ENCODE measurements around the gene TRNAU1AP. TPM values are rescaled to one million over a fixed set of nuclear protein-coding genes. Genes with fewer than 3 reads are reported as not detected.
"Not testable (repeated sequence)": the region's sequence is repeated elsewhere in the genome, so short reads cannot be mapped to it uniquely, and the experiment has no call there.

Gene TRNAU1AP
- polyA plus RNA-seq, 1 donor = 20.3 TPM

GRCh38 chr1:28510273-28510969 lies 42.5 kb upstream of the TRNAU1AP start:
- Histone ChIP-seq H3K36me3 (ENCODE audit: control insufficient read depth, insufficient read depth, low read length) (peaks cover 52% of the 10 kb centered on the region), H3K4me1 (ENCODE audit: control insufficient read depth, insufficient read depth, low read length) (peaks cover 22% of the 10 kb centered on the region), H3K4me3 (ENCODE audit: low read length) (no peak overlapping the region), H3K27me3 (ENCODE audit: control insufficient read depth, insufficient read depth, low read length) (no peaks in the 10 kb centered on the region), H3K9me3 (ENCODE audit: control insufficient read depth, low read depth, low read length) (no peaks in the 10 kb centered on the region), H3K27ac (ENCODE audit: low read length) (peak overlapping the region; percentile 80)
- no CpG with 5 or more reads among the region's 8 CpGs for WGBS (ENCODE audit: insufficient coverage, low lambda C conversion rate)
- no peak for DNase-seq

DNA sequence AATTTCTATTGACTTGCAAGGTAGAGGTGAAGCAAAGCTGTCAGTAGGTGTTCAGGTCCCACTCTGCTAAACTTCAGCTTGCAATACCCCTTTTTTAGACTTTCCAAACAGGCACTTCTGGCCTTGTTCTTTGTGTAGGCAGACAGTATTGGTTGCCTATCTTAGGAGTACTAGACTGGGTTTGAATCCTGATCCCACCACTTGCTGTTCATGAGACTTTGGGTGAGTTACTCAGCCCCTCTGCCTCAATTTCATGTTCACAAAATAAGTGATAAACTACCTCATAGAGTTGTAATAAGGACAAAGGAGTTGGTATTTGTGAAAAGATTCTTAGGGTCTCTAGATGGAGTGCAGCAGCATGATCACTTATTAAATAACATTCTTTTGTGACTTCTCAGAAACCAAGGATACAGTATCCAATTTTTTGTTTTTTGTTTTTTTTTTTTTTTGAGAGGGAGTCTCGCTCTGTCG lies 41.9 kb upstream of the TRNAU1AP start:
- no peaks in the 10 kb centered on the region for H3K9me3 ChIP-seq (ENCODE audit: control insufficient read depth, low read depth, low read length)
- no peaks in the 10 kb centered on the region for H3K27me3 ChIP-seq (ENCODE audit: control insufficient read depth, insufficient read depth, low read length)
- DNase-seq = no peak
- peaks cover 52% of the 10 kb centered on the region for H3K36me3 ChIP-seq (ENCODE audit: control insufficient read depth, insufficient read depth, low read length)
- no peak overlapping the region for H3K4me3 ChIP-seq (ENCODE audit: low read length)
- no peak overlapping the region for H3K27ac ChIP-seq (ENCODE audit: low read length)
- WGBS (ENCODE audit: insufficient coverage, low lambda C conversion rate) = no CpG with 5 or more reads among the region's 2 CpGs
- peaks cover 22% of the 10 kb centered on the region for H3K4me1 ChIP-seq (ENCODE audit: control insufficient read depth, insufficient read depth, low read length)

GRCh38 chr1:28512058-28512611 lies 40.8 kb upstream of the TRNAU1AP start:
- Histone ChIP-seq H3K9me3 (ENCODE audit: control insufficient read depth, low read depth, low read length) (no peaks in the 10 kb centered on the region), H3K27me3 (ENCODE audit: control insufficient read depth, insufficient read depth, low read length) (no peaks in the 10 kb centered on the region), H3K4me1 (ENCODE audit: control insufficient read depth, insufficient read depth, low read length) (peaks cover 22% of the 10 kb centered on the region), H3K27ac (ENCODE audit: low read length) (no peak overlapping the region), H3K36me3 (ENCODE audit: control insufficient read depth, insufficient read depth, low read length) (peaks cover 52% of the 10 kb centered on the region), H3K4me3 (ENCODE audit: low read length) (no peak overlapping the region)
- no peak for DNase-seq
- 65% methylated on average over 2 of the region's 7 CpGs for WGBS (ENCODE audit: insufficient coverage, low lambda C conversion rate)

DNA sequence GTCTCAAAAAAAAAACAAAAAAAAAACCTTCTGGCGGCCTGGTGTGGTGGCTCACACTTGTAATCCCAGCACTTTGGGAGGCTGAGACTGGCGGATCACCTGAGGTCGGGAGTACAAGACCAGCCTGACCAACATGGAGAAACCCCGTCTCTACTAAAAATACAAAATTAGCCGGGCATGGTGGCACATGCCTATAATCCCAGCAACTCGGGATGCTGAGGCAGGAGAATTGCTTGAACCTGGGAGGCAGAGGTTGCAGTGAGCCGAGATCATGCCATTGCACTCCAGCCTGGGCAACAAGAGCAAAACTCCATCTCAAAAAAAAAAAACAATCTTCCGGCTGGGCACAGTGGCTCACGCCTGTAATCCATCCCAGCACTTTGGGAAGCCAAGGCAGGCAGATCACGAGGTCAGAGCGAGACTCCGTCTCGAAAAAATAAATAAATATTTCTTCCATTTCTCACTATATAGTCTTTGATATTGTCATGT lies 38.4 kb upstream of the TRNAU1AP start:
- not testable (repeated sequence) for H3K9me3 ChIP-seq (ENCODE audit: control insufficient read depth, low read depth, low read length); H3K27me3 ChIP-seq (ENCODE audit: control insufficient read depth, insufficient read depth, low read length); H3K27ac ChIP-seq (ENCODE audit: low read length); H3K4me3 ChIP-seq (ENCODE audit: low read length); DNase-seq
- H3K4me1 ChIP-seq (ENCODE audit: control insufficient read depth, insufficient read depth, low read length) = peaks cover 22% of the 10 kb centered on the region
- no CpG with 5 or more reads among the region's 13 CpGs for WGBS (ENCODE audit: insufficient coverage, low lambda C conversion rate)
- H3K36me3 ChIP-seq (ENCODE audit: control insufficient read depth, insufficient read depth, low read length) = peaks cover 33% of the 10 kb centered on the region

DNA sequence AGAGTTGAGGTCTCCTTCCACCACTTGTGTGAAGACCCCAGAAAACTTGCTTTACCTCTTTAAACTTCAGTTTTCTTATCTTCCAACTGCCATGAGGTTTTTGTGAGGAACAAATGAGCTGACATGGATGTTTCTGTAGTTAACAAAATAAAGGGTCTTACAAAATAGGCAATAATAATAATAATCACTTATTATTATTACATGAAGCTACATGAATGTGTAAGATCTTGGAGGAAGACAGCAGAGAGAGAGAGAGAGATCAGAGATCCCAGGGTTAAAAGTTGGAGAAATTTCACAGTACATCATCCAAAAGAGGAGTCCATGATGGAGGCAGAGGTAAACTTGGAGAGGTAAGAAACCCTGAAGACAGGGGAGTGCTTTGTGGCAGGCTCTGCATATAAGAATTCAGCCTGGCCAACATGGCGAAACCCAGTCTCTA lies 36.3 kb upstream of the TRNAU1AP start:
- WGBS (ENCODE audit: insufficient coverage, low lambda C conversion rate) = no CpG with 5 or more reads among the region's 1 CpG
- Histone ChIP-seq H3K9me3 (ENCODE audit: control insufficient read depth, low read depth, low read length) (no peaks in the 10 kb centered on the region), H3K27ac (ENCODE audit: low read length) (no peak overlapping the region), H3K4me3 (ENCODE audit: low read length) (no peak overlapping the region), H3K27me3 (ENCODE audit: control insufficient read depth, insufficient read depth, low read length) (no peaks in the 10 kb centered on the region), H3K4me1 (ENCODE audit: control insufficient read depth, insufficient read depth, low read length) (peaks cover 11% of the 10 kb centered on the region), H3K36me3 (ENCODE audit: control insufficient read depth, insufficient read depth, low read length) (peaks cover 22% of the 10 kb centered on the region)
- no peak for DNase-seq

DNA sequence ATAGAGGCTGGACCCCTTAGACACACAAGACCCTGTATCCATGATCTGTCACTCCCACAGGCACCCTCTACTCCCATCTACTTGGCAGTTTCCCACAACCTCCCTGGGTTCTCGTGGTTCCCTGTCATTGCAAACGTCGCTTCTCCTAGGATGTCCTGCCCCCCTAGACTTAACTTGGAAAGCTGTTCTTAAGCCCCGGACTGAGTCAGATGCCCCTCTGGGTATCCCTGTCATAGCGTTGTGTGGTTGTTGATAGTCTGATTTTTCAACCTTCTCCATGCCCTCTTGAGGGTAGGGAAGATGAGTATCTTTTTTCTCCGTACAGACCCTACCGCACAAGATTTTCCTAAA lies 35.3 kb upstream of the TRNAU1AP start:
- WGBS (ENCODE audit: insufficient coverage, low lambda C conversion rate) = no CpG with 5 or more reads among the region's 7 CpGs
- peak overlapping the region; percentile 46 for H3K4me3 ChIP-seq (ENCODE audit: low read length)
- peaks cover 11% of the 10 kb centered on the region for H3K4me1 ChIP-seq (ENCODE audit: control insufficient read depth, insufficient read depth, low read length)
- no peaks in the 10 kb centered on the region for H3K9me3 ChIP-seq (ENCODE audit: control insufficient read depth, low read depth, low read length)
- no peaks in the 10 kb centered on the region for H3K27me3 ChIP-seq (ENCODE audit: control insufficient read depth, insufficient read depth, low read length)
- no peak overlapping the region for H3K27ac ChIP-seq (ENCODE audit: low read length)
- DNase-seq = no peak
- H3K36me3 ChIP-seq (ENCODE audit: control insufficient read depth, insufficient read depth, low read length) = peaks cover 16% of the 10 kb centered on the region

DNA sequence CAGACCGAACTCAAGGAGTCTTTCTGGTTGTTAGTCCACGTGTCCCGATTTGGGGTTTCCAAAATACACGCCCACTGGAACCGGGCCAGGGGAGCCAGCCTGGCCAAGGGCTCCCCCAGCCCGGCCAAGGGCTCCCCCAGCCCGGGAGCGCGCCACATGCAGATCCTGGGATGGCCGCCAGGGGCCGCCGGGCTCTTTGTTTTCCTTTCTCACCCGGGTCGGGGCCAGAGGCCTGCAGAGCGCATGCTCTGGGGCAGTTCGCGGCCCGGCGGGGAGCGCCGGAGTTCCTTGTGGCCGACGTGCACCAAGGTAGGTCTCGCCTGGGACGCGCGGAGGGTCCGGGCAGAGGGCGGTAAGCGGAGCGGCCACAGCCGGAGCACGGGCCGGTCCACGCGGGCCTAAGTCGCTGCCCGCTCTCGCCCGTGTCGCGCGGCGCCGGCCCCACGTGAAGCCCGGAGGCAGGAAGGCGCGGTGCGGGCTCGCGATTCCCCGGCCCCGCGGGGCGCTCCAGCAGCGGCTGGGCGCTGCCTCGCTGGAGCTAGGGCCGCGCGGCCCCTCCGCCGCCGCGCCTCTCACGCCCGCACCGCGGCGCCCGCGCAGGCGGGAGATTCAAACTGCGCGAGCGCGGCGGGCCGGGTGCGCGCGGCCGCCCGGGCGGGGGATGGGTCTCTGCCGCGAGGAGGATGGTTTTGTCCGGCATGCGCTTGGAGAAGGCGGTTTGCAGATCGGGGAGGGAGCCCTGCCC lies 34.7 kb upstream of the TRNAU1AP start:
- H3K27me3 ChIP-seq (ENCODE audit: control insufficient read depth, insufficient read depth, low read length) = no peaks in the 10 kb centered on the region
- DNase-seq = peak; percentile 90 to 93
- WGBS (ENCODE audit: insufficient coverage, low lambda C conversion rate) = no CpG with 5 or more reads among the region's 92 CpGs
- peaks cover 11% of the 10 kb centered on the region for H3K36me3 ChIP-seq (ENCODE audit: control insufficient read depth, insufficient read depth, low read length)
- H3K9me3 ChIP-seq (ENCODE audit: control insufficient read depth, low read depth, low read length) = no peaks in the 10 kb centered on the region
- H3K27ac ChIP-seq (ENCODE audit: low read length) = peak overlapping the region; percentile 62
- H3K4me3 ChIP-seq (ENCODE audit: low read length) = peak overlapping the region; percentile 69
- H3K4me1 ChIP-seq (ENCODE audit: control insufficient read depth, insufficient read depth, low read length) = peaks cover 11% of the 10 kb centered on the region

DNA sequence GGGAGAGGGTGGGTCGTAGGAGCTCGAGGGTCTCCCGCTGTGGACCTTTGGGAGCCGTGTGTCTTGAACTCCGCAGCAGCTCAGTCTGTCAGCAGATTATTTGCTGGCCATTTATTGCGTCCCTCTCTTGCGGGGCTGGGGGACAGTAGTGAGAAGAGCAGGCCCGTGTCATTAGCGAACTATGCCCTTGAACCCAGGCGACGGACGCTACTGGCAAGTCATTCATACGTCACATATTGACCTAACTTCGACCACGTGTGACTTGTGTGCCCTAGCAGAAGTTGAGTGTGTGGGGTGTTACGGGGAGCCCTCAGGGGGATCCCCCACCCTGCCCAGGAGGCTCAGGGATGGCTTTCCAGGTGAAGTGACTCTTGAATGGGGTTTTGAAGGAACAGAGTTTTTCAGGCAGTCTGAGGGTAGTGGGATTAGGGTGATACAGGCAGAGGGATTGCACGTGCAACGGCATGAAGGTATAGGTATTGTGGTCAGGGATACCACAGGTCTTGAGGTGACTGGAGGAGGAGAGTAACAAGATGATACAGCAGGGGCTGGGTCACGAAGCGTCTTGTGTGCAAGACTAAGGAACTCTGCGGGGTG lies 34.0 kb upstream of the TRNAU1AP start:
- peak in 1 of 2 donors; percentile 62 for DNase-seq
- Histone ChIP-seq H3K36me3 (ENCODE audit: control insufficient read depth, insufficient read depth, low read length) (peaks cover 11% of the 10 kb centered on the region), H3K4me1 (ENCODE audit: control insufficient read depth, insufficient read depth, low read length) (peaks cover 11% of the 10 kb centered on the region), H3K4me3 (ENCODE audit: low read length) (peak overlapping the region; percentile 69), H3K9me3 (ENCODE audit: control insufficient read depth, low read depth, low read length) (no peaks in the 10 kb centered on the region), H3K27ac (ENCODE audit: low read length) (peak overlapping the region; percentile 49), H3K27me3 (ENCODE audit: control insufficient read depth, insufficient read depth, low read length) (no peaks in the 10 kb centered on the region)
- no CpG with 5 or more reads among the region's 21 CpGs for WGBS (ENCODE audit: insufficient coverage, low lambda C conversion rate)

DNA sequence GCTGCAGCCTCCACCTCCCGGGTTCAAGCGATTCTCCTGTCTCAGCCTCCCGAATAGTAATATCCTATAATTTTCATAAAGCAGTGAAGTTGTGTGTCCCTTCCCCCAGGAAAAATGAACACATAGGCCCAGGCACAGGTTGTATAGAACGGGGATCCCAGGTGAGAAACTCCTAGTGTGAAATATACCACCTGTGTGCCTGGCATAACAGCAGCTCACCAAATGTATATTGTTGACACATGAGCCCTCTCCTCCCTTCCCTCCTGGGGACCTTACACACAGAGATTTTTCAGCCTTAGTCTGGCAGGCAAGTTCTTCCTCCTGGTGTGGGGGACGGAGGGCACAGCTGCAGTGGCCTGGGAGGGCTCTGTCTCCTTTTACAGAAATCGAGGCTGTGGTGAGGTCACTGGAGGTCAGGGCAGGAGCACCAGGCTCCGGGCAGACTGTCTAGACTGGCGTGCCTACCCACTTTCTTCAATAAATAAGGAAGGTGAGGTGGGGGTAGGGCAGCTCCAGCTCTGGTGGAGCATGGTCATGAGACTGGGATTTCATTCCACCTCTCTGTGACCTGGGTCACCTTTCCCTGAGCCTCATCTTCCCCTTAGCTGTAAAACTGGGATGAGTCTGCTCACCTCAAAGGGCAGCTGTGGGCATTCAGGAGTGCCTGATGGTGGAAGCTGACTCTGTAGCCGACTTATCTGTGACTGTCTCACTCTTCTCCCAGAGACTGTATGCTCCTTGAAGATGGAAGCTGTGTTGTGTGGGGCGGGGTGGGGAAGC lies 32.7 kb upstream of the TRNAU1AP start:
- peaks cover 14% of the 10 kb centered on the region for H3K4me1 ChIP-seq (ENCODE audit: control insufficient read depth, insufficient read depth, low read length)
- DNase-seq = no peak
- no peak overlapping the region for H3K27ac ChIP-seq (ENCODE audit: low read length)
- H3K4me3 ChIP-seq (ENCODE audit: low read length) = no peak overlapping the region
- no peaks in the 10 kb centered on the region for H3K27me3 ChIP-seq (ENCODE audit: control insufficient read depth, insufficient read depth, low read length)
- no CpG with 5 or more reads among the region's 10 CpGs for WGBS (ENCODE audit: insufficient coverage, low lambda C conversion rate)
- no peaks in the 10 kb centered on the region for H3K9me3 ChIP-seq (ENCODE audit: control insufficient read depth, low read depth, low read length)
- peaks cover 12% of the 10 kb centered on the region for H3K36me3 ChIP-seq (ENCODE audit: control insufficient read depth, insufficient read depth, low read length)

Data from large intestine (tissue), 3 donors.